ENCODE results near the gene PM20D1.

The PM20D1 gene

GRCh38 chr1:205803986-205804385 lies 45.9 kb downstream of the PM20D1 start:
- DNase-seq (ENCODE audit: low read depth), result no peak

GRCh38 chr1:205802060-205802459 lies 47.9 kb downstream of the PM20D1 start:
- DNase-seq (ENCODE audit: low read depth), result no peak

- no peak for DNase-seq (ENCODE audit: low read depth)
Measured at GRCh38 chr1:205800981-205801703, 48.8 kb downstream of the PM20D1 start.

- DNase-seq (ENCODE audit: low read depth), result no peak
Measured at GRCh38 chr1:205800427-205800826, 49.5 kb downstream of the PM20D1 start.

- no peak for DNase-seq (ENCODE audit: low read depth)
Measured at GRCh38 chr1:205798577-205798976, 51.4 kb downstream of the PM20D1 start.

GRCh38 chr1:205797168-205797567 lies 52.8 kb downstream of the PM20D1 start:
- no peak for DNase-seq (ENCODE audit: low read depth)

- DNase-seq (ENCODE audit: low read depth), result no peak
Measured at GRCh38 chr1:205794011-205794730, 55.8 kb downstream of the PM20D1 start.

- no peak for DNase-seq (ENCODE audit: low read depth)
Measured at GRCh38 chr1:205792961-205793673, 56.8 kb downstream of the PM20D1 start.

- DNase-seq (ENCODE audit: low read depth), result no peak
Measured at GRCh38 chr1:205792481-205792881, 57.5 kb downstream of the PM20D1 start.

- peak; percentile 70 for DNase-seq (ENCODE audit: low read depth)
Measured at GRCh38 chr1:205791568-205792180, 58.3 kb downstream of the PM20D1 start.

GRCh38 chr1:205787287-205787916 lies 62.5 kb downstream of the PM20D1 start:
- DNase-seq (ENCODE audit: low read depth), result no peak

GRCh38 chr1:205786601-205787000 lies 63.3 kb downstream of the PM20D1 start:
- DNase-seq (ENCODE audit: low read depth), result no peak

GRCh38 chr1:205785446-205785845 lies 64.5 kb downstream of the PM20D1 start:
- DNase-seq (ENCODE audit: low read depth), result no peak

GRCh38 chr1:205783904-205784303 lies 66.0 kb downstream of the PM20D1 start:
- peak; percentile 16 for DNase-seq (ENCODE audit: low read depth)

GRCh38 chr1:205783433-205783795 lies 66.5 kb downstream of the PM20D1 start:
- DNase-seq (ENCODE audit: low read depth), result no peak

- no peak for DNase-seq (ENCODE audit: low read depth)
Measured at GRCh38 chr1:205782627-205783432, 67.1 kb downstream of the PM20D1 start.

GRCh38 chr1:205780335-205780734 lies 69.6 kb downstream of the PM20D1 start:
- no peak for DNase-seq (ENCODE audit: low read depth)

Data from ELR (cell line).